PC-9 (cell line): ENCODE data around the gene BMF. TPM values are rescaled to one million over a fixed set of nuclear protein-coding genes. Genes with fewer than 3 reads are reported as not detected.

Experiments
- BruUV-seq: library from RNA; stranded (reverse); fragments of 400-500 nt; replicated peaks from 2 replicates; lab custom pipeline; 2021; lab: Mats Ljungman, UMichigan
- CTCF ChIA-PET: fragments of 300-600 bp; sonication (Branson Sonifier 250); formaldehyde crosslinking; loops from one replicate; lab custom pipeline; 2022; ENCODE audit warnings: antibody characterized with exemption; lab: Charles Lee
- POLR2A ChIA-PET: fragments of 300-600 bp; sonication (Branson Sonifier 250); formaldehyde crosslinking; loops from one replicate; lab custom pipeline; 2022; ENCODE audit warnings: antibody characterized with exemption; ENCODE audit not compliant: unreplicated experiment; lab: Charles Lee
- DNase-seq, 2 experiments: peaks; one replicate each; pipeline versions ENCODE4 v3.0.0 to v3.0.0-alpha.2; 2015 to 2022; ENCODE audit warnings: mixed read lengths in 1 of 2
- H2AFZ ChIP-seq: fragments of 200-600 bp; sonication (generic); 2 replicates; pipeline ENCODE4 v1.8.1; 2017; ENCODE audit warnings: antibody characterized with exemption
- H3F3A ChIP-seq: fragments of 200-600 bp; sonication (generic); 2 replicates; pipeline ENCODE4 v1.8.1; 2017; ENCODE audit warnings: antibody characterized with exemption, mild to moderate bottlenecking, low read depth; ENCODE audit not compliant: insufficient read depth
- H3K27ac ChIP-seq: fragments of 200-600 bp; sonication (generic); 2 replicates; pipeline ENCODE4 v1.6.1; 2016; ENCODE audit warnings: mixed run types
- H3K27me3 ChIP-seq: fragments of 200-600 bp; sonication (generic); 2 replicates; pipeline ENCODE4 v1.6.1; 2016; ENCODE audit warnings: low read depth, mixed run types; ENCODE audit not compliant: insufficient read depth
- H3K36me3 ChIP-seq: fragments of 200-600 bp; sonication (generic); 2 replicates; pipeline ENCODE4 v1.6.1; 2016; ENCODE audit warnings: low read depth, mixed run types
- H3K4me1 ChIP-seq: fragments of 200-600 bp; sonication (generic); replicated peaks from 2 replicates; pipeline ENCODE4 v1.6.1; 2016; ENCODE audit warnings: mixed run types; ENCODE audit not compliant: insufficient read depth
- H3K4me2 ChIP-seq: fragments of 200-600 bp; sonication (generic); 2 replicates; pipeline ENCODE4 v1.6.1; 2017; ENCODE audit warnings: mixed run types
- H3K4me3 ChIP-seq: fragments of 200-600 bp; sonication (generic); 2 replicates; pipeline ENCODE4 v1.6.1; 2016; ENCODE audit warnings: mixed run types
- H3K79me2 ChIP-seq: fragments of 200-600 bp; sonication (generic); 2 replicates; pipeline ENCODE4 v1.6.1; 2017; ENCODE audit warnings: low read depth, mixed run types
- H3K9me2 ChIP-seq: fragments of 200-600 bp; sonication (generic); 2 replicates; pipeline ENCODE4 v1.8.1; 2017; ENCODE audit warnings: mild to moderate bottlenecking; ENCODE audit not compliant: insufficient read depth
- H3K9me3 ChIP-seq: fragments of 200-600 bp; sonication (generic); 2 replicates; pipeline ENCODE4 v1.8.1; 2016; ENCODE audit warnings: low read depth; ENCODE audit not compliant: insufficient read depth
- H4K20me1 ChIP-seq: fragments of 200-600 bp; sonication (generic); 2 replicates; pipeline ENCODE4 v1.8.1; 2017; ENCODE audit not compliant: insufficient read depth
- EZH2 ChIP-seq: fragments of 200-600 bp; sonication (generic); IDR thresholded peaks from 2 replicates; pipeline ENCODE4 v1.8.0; 2017; ENCODE audit warnings: antibody characterized with exemption, low read depth
- intact Hi-C: fragments of 100-400 bp; cut with micrococcal nuclease; formaldehyde crosslinking; loops from one replicate; pipeline ENCODE4 v1.10.0; 2022; ENCODE audit not compliant: unreplicated experiment
- total RNA-seq: library from RNA; stranded (reverse); gene quantifications from 2 replicates; pipeline ENCODE4 v1.2.3, GENCODE V29; 2021
- TF ChIP-seq, protein P1 (sequence below): fragments of 200-600 bp; sonication (generic); conservative IDR thresholded peaks from 2 replicates; pipeline ENCODE4 v1.6.1; 2017; ENCODE audit warnings: mixed run types, antibody characterized with exemption, mild to moderate bottlenecking, moderate library complexity

BMF gene
- total RNA-seq, 1 experiment from 2014 or later: 11.0 TPM

- Histone ChIP-seq H3K4me2 (no peak overlapping the region), H3K9me3 (no peaks in the 10 kb centered on the region), H3F3A (peaks cover 49% of the 10 kb centered on the region), H3K36me3 (no peaks in the 10 kb centered on the region), H3K27me3 (no peaks in the 10 kb centered on the region), H2AFZ (no peak overlapping the region), H4K20me1 (no peaks in the 10 kb centered on the region), H3K4me1 (peaks cover 74% of the 10 kb centered on the region), H3K4me3 (no peak overlapping the region), H3K9me2 (no peaks in the 10 kb centered on the region), H3K27ac (no peak overlapping the region), H3K79me2 (no peaks in the 10 kb centered on the region)
- BruUV-seq: no TSS peak
- ChIA-PET CTCF (interaction anchor here (3.1 kb wide), 1 partner anchor 53 kb away, joined by 12 read pairs; no protein-coding TSS in a partner anchor), POLR2A (interaction anchor here (0.6 kb wide), 1 partner anchor 1269 kb away, joined by 8 read pairs; no protein-coding TSS in a partner anchor)
- intact Hi-C loops: no loop called here
- TF ChIP-seq EZH2: no peak
- TF ChIP-seq, protein P1, sequence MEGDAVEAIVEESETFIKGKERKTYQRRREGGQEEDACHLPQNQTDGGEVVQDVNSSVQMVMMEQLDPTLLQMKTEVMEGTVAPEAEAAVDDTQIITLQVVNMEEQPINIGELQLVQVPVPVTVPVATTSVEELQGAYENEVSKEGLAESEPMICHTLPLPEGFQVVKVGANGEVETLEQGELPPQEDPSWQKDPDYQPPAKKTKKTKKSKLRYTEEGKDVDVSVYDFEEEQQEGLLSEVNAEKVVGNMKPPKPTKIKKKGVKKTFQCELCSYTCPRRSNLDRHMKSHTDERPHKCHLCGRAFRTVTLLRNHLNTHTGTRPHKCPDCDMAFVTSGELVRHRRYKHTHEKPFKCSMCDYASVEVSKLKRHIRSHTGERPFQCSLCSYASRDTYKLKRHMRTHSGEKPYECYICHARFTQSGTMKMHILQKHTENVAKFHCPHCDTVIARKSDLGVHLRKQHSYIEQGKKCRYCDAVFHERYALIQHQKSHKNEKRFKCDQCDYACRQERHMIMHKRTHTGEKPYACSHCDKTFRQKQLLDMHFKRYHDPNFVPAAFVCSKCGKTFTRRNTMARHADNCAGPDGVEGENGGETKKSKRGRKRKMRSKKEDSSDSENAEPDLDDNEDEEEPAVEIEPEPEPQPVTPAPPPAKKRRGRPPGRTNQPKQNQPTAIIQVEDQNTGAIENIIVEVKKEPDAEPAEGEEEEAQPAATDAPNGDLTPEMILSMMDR: no peak
- DNase-seq: no peak
These were observed 55.4 kb downstream of the BMF start for GRCh38 chr15:40053079-40053830.

GRCh38 chr15:40052604-40053003, 56.1 kb downstream of the BMF start:
- no peak for TF ChIP-seq EZH2
- TF ChIP-seq, protein P1: no peak
- Histone ChIP-seq H3K9me2 (no peaks in the 10 kb centered on the region), H3K36me3 (no peaks in the 10 kb centered on the region), H3K4me2 (no peak overlapping the region), H4K20me1 (no peaks in the 10 kb centered on the region), H3K79me2 (no peaks in the 10 kb centered on the region), H3K27ac (no peak overlapping the region), H2AFZ (no peak overlapping the region), H3K27me3 (no peaks in the 10 kb centered on the region), H3K9me3 (no peaks in the 10 kb centered on the region), H3F3A (peaks cover 51% of the 10 kb centered on the region), H3K4me1 (peaks cover 74% of the 10 kb centered on the region), H3K4me3 (no peak overlapping the region)
- no TSS peak for BruUV-seq
- peak in 1 of 2 experiments; percentile 43 for DNase-seq
- ChIA-PET CTCF (interaction anchor here (0.8 kb wide), 1 partner anchor 222 kb away, joined by 5 read pairs; no protein-coding TSS in a partner anchor), POLR2A (interaction anchor here (0.6 kb wide), 1 partner anchor 1270 kb away, joined by 8 read pairs; no protein-coding TSS in a partner anchor)
- intact Hi-C loops: no loop called here

DNA sequence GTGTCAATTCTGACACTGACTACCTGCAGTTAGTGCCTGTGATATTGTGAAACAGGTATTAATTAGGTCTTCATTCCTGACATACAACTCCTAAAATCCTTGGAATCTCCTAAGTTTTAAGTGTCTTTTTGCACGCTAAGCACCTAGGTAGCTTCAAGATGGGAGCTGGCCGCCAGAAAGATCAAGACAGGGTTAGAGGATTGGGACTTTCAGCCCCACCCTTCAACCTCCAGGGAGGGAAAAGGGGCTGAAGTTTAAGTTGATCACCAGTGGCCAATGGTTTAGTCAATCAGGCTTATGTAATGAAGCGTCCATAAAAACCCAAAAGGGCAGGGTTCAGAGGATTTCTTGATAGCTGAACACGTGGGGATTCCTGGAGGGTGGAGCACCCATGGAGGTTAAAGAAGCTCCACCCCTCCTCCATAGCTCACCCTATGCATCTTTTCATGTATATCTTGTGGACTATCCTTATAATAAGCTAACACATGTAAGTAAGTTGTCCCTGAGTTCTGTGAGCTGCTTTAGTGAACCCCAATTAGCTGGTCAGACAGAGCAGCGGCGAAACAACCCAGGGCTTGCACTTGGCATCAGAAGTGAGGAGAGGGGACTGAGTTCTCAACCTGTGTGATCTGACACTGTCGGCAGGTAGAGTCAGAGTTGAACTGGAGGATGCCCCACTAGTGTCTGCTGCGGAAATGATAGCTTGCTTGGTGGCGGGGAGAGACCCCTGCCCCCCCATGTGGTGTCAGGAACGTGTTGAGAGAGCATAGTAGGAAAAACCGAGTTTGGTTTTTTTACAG, 56.9 kb downstream of the BMF start:
- ChIA-PET POLR2A (interaction anchor here (0.7 kb wide), 1 partner anchor 55 kb away, joined by 3 read pairs; no protein-coding TSS in a partner anchor), CTCF (interaction anchor here (0.8 to 1.2 kb wide), 2 partner anchors 55 to 223 kb away, joined by 3 to 5 read pairs; no protein-coding TSS in a partner anchor)
- Histone ChIP-seq H3K36me3 (no peaks in the 10 kb centered on the region), H3K4me1 (peaks cover 74% of the 10 kb centered on the region), H3K27me3 (no peaks in the 10 kb centered on the region), H4K20me1 (no peaks in the 10 kb centered on the region), H2AFZ (no peak overlapping the region), H3K9me3 (no peaks in the 10 kb centered on the region), H3K79me2 (no peaks in the 10 kb centered on the region), H3K27ac (no peak overlapping the region), H3K9me2 (no peaks in the 10 kb centered on the region), H3F3A (peaks cover 52% of the 10 kb centered on the region), H3K4me2 (no peak overlapping the region), H3K4me3 (no peak overlapping the region)
- no peak for DNase-seq
- BruUV-seq: no TSS peak
- intact Hi-C loops: no loop called here
- TF ChIP-seq, protein P1: no peak
- no peak for TF ChIP-seq EZH2
